Right forelimb (tissue), 1 donor: Measurements from ENCODE around the gene AXIN1.
"Not testable (repeated sequence)": the region's sequence is repeated elsewhere in the genome, so short reads cannot be mapped to it uniquely, and the experiment has no call there.

Experiments used
- DNase-seq: peaks from one replicate; pipeline ENCODE4 v3.0.0-alpha.2; 2018

Gene AXIN1

DNA sequence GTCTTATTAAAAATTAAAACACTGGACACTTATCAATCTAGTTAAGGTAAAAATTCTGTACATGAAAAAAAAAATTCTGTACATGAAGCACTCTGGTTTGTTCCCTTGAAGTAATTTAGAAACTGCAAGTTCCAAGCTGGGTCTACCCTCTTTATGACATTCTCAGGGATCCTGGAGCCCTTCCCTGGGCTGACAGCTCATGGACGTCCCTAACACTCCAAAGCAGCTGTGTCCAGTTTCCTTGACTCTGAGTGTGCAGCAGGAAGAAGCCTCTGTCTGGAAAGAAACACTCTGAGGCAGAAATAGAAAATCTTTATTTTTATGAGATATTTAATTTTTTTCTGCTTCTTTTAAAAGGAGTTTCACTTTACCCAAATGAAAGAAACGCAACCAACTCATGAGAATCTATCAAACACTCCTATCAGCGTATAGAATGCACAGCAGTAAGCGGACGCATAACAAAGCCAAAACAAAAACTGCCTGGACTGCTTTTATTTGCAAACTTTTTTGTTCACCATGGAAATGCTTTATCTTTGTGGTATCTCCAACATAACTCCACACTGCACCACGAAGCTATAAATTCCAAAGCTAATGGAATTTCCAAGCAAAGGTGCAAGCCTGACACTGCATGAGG is 21.2 kb downstream of the AXIN1 start:
- not testable (repeated sequence) for DNase-seq

DNA sequence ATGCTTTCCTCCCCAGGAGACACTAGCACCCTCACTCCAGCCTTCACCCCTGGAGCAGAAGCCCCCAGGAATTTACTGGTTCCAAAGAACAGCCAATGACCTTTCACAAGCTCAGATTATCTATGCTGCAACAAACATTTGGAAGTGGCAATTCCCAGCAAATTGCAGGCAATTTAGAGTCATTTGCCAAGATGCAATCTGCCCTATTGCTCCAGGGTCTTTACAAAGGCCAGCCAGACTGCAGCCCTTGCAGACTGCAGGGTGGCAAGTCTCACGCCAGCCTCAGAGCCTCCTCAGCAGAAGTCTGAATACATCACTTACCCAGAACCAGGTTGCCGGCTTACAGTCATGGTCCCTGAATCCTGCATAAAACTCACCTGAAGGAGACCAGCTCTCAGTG is 21.8 kb downstream of the AXIN1 start:
- no peak for DNase-seq

DNA sequence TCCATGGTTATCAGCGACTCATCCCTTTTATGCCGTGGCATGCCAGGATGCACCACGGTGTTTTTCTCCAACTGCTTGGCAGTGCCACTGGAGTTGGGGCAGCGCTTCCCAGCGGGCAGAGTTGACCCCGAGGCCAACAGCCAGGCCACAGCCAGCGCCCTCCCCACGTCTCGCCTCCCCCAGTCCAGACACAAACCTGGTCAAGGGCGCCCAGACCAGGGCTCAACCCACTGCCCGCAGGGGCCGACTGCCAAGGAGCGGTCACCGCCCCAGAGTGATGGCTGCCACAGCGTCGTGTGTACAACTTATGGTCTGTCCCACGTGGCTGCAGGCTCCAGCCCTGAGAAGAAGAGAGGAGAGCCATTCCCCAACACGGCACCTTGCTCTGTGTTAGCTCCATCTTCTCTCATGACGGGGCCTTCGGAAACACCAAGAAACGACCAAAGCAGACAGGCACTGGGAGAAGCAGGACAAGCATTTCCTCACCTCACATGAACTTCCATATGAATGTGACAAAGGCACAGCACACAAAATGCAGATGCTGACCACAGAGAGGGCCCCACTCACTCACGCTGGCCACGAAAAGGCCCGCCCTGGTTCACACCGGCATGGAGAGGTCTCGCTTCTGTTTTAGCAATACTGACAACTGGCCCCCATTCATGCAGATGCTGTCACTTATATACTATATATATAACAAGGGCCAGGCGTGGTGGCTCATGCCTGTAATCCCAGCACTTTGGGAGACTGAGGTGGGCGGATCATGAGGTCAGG is 27.0 kb downstream of the AXIN1 start:
- no peak for DNase-seq

DNA sequence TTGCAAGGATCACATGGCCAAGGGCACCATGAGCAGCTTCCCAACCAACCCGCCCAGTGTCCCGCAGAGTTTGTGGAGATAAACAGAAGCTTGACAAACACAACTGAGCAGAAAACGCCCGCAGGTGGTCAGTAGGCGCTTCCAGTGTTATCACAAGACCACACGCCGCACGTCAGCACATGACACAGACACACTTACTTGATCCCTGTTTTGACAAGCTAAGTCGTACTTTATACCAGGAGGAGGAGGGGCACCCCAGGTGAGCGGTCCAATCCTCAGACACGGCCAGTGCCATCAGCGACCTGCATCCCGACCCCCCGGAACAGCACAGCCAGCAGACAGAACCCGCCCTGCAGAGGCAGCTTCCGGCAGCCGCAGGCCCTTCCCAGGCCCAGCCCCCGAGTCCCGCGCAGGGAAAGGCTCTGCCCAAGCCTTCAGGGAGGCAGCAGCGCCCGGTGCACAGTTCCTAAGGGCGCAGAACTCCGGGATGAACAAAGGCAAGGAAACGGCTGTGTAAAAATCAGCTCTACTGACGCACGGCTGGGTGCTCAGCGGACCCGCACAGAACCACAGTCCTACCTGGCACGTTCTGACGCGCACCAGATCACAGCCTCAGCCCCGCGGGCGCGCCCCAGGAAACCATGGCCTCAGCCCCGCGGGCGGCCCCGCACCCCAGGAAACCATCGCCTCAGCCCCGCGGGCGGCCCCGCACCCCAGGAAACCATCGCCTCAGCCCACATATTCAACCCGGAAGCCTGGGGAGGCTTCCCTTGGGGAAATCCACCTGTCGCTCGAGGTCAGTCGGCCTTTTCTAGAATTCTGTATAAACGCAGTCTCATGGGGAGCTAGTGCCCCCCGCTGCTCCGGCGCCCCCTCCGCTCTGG is 27.8 kb downstream of the AXIN1 start:
- no peak for DNase-seq

DNA sequence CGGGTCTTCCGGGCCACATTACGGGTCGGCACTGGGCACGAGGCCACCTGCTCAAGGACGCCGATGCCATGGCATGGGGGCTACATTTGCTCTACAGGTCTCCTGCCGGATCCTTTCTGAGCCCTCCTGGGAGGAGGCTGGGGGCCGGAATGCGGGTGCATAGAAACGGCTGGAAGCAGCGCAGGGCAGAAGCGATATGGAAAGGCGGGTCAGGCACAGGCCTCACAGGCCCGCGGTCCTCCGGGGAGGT is 28.4 kb downstream of the AXIN1 start:
- no peak for DNase-seq

DNA sequence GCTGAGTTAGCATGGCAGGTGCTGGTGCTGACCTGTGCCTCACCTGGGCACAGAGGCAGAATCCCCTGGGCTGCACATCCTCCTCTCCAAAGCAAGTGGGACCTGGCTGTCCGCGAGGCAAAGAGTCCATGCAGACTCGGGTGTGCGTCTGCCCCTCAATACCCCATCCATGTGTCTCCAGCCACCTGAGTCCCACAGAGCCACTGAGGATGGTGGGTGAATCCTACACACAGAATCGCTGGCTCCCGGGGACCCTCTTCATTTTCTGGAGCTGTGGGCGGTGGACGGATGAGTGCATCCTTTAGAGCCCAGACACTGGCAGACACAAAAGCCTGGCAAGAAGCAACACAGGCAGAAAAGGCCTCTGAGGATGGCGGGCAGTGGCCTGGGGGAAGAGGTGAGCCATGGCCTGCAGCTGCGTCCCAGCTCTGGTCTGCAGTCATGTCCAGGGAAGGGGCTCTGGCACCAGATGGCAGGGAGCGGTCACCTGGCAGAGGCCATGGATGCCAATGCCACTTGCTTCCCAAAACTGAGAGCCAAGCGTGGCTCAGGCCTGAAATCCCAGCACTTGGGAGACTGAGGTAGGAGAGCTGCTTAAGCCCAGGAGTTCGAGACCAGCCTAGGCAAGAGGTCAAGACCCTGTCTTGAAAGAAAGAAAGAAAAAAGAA is 29.9 kb downstream of the AXIN1 start:
- no peak for DNase-seq

DNA sequence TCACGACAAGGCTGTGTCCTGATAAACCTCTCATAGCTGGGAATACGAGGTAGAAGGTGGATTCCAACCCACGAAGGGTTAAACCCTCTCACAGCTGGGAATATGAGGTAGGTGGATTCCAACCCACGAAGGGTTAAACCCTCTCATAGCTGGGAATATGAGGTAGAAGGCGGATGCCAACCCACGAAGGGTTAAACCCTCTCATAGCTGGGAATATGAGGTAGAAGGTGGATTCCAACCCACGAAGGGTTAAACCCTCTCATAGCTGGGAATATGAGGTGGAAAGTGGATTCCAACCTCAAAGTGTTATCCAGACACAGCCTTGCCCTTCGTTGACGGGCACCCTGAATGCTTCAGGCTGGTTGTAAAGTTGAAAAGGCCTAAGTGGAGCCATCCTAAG is 31.0 kb downstream of the AXIN1 start:
- no peak for DNase-seq

DNA sequence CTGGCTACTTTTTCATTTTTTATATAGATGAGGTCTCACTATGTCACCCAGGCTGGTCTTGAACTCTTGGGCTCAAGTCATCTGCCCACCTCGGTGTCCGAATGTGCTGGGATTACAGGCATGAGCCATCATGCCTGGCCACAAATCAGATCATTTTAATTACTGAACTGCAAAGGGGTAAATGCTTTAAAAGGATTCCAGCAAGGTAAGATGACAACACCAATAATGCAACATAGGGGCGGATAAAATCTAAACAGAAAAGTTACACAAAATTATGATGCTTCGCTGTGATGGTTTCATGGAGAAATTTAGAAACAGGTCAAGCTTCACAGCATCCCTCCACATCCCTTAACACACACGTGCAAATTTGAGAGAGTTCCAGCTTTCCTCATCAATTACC is 32.3 kb downstream of the AXIN1 start:
- no peak for DNase-seq

DNA sequence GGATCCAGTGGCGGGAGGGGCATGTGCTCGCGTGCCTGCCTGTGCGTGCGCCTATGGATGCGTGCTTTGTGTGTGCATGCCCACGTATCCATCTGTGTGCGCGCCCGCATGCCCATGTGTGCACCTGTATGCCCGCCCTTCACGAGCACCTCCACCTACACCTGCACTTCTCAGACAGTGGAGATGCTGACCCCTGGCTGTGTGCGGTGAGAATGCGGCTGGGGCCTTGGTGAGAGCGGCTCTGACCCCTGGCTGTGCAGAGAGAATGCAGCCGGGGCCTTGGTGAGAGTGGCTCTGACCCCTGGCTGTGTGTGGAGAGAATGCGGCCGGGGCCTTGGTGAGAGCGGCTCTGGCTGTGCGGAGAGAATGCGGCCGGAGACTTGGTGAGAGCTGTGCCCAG is 33.9 kb downstream of the AXIN1 start:
- no peak for DNase-seq

DNA sequence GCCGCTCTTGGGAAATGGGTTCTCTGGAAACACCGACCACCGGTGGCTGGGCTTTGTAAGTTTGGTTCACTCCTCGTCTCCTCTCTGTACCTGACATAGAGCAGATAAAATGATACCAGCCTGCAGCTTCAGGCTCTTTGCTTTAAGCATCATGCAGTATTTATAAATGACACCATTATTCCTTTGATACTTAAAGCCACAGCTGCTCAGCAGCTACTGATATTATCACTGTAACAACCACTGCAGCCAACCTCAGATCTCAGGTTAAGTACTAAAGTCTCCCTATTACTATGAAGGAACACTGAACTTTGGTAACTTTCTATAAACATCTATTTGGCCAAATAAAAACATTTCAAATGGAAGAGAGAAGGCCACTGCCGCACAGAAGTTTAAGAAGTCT is 34.9 kb downstream of the AXIN1 start:
- no peak for DNase-seq

DNA sequence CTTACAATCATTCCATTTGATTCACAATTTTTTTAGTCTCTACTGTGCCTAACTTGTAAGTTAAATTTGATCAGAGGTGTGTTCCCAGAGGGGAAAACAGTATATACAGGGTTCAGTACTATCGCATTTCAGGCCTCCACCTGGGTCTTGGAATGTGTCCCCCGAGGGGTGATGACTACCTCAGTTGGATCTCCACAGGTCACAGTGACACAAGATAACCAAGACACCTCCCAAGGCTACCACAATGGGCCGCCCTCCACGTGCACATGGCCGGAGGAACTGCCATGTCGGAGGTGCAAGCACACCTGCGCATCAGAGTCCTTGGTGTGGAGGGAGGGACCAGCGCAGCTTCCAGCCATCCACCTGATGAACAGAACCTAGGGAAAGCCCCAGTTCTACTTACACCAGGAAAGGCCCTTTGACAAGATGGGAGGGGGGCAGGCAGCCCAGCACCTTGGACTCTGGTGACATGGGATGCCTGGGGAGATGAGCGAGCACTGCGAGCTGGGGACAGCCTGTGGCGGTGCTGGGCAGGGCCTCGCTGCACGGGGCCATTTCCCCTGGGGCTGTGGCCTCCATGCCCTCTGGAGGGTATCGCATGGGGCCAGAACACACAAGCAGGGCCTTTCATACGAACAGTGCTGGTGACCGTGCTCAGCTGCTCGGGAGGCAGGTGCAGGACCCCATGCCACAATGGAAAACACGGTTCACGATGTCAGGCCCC is 35.6 kb downstream of the AXIN1 start:
- no peak for DNase-seq

DNA sequence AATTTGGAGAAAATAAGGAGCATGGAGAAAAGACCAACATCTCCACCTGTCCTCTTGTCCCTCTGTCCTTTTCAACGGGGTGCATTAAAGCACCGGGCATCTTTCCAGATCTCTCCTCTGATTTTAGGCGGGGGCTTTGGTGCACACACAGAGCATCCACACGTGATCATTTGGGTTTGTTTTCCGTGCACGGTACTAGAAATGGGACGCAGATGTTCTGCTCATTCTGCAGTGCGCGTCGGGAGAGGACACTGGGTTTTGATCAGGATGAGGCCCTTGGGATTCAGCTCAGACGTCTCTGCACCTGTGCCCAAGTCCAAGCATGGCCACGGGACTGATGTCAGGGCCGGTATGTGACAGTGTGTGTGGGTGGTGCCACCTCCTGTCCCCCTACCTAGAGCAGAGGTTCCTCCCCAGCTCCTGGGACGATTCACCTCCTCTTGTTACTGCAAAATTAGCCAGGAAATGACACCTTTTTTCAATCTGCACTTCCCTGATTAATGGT is 37.7 kb downstream of the AXIN1 start:
- DNase-seq: no peak

DNA sequence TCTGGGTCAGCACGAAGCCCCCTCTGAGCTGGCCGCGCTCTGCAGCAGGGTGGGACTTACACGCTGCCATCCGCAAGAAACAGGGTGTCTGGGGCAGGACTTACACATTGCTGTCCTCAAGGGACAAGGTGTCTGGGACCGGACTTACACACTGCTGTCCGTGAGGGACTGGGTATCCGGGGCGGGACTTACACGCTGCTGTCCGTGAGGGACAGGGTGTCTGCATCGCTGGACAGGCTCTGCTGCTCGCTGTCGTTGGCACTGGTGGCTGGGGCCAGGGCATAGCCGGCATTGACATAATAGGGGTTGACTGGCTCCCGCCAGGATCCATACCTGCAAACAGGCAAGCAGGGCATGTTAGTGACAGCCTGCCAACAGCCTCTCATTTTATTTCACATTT is 38.2 kb downstream of the AXIN1 start:
- DNase-seq: no peak

DNA sequence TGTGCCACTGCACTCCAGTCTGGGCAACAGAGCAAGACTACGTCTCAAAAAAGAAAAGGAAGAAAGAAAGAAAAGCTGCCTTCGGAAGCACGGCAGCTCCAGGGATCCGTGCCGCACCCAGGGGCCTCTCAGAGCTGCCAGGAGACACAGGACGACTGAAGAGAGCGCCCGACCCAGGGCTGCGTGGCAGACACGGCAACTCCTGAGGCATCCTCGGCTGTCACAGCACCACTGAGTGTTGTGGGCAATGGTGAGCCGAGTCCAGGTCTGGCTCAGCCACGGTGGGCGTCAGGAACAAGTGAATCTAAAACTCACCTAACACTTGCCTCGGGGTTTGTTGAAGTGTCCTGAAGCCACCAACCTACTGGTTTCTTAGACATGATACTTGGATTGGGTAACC is 40.8 kb downstream of the AXIN1 start:
- no peak for DNase-seq

DNA sequence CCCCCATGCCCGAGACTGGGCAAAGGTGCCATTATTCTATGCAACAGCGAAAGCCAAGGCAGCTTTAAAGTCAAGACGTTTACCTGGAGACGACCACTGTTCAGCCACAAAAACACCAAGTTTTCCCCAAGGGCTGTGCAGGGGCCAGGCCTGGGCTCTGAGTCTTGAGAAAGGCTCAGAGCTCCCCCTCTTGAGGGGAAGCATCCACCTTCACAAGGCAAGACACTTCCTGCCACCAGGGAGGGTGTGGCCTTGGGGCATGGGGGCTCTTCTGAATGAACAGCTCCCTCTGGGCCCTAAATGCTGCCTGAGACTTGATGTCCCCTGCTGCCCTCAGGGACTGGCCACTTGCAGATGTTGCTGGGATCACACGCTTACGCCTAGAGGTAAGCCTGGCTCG is 43.0 kb downstream of the AXIN1 start:
- no peak for DNase-seq

DNA sequence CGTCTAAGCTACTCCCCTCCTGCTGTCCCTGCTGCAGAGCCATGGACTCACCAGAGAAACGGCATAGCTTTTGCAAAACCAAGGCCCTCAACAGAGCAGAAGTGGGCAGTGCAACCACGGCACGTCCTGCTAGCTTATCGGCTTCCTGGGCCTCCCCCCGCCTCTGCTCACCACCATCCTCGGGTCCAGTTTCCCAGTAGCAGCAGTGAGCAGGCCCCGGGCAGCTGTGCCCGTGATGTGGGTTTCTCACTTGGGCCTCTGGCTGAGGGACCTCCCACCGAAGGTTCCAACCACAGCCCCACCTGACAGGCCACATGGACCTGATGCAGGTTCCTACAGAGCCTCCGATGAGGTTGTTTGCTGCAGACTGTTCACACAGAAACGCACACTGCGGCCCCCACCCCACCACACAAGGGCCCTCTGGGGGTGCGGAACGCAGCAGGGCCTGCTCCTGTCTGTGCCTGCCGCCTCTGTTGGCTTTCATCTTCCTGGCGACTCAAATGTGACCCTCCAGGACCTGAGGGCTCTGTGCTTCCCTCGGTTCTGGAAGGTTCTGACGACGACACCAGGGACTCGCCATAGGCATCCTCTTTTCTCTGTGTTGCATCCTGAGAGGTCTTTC is 44.7 kb downstream of the AXIN1 start:
- no peak for DNase-seq

DNA sequence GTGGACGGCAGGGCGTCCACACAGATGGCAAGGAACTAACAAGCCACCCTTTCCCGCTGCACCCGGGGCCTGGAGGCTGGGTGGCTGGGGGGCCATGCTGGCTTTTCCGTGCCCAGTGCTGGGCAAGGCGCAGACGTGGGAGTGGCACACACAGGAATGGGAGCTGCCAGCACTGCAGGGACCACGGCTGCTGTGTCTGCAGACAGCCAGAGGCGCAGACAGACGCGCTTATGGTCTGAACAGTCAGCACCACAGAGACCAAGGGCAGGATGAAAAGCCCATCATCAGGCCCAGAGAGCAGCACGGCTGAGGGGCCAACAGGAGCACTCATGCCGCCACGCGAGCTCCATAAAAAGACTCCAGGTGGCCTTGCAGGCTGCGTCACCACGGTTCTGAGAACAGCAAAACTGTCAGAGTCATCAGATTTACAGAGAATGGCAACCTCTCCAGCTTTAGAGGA is 45.6 kb downstream of the AXIN1 start:
- DNase-seq: no peak

DNA sequence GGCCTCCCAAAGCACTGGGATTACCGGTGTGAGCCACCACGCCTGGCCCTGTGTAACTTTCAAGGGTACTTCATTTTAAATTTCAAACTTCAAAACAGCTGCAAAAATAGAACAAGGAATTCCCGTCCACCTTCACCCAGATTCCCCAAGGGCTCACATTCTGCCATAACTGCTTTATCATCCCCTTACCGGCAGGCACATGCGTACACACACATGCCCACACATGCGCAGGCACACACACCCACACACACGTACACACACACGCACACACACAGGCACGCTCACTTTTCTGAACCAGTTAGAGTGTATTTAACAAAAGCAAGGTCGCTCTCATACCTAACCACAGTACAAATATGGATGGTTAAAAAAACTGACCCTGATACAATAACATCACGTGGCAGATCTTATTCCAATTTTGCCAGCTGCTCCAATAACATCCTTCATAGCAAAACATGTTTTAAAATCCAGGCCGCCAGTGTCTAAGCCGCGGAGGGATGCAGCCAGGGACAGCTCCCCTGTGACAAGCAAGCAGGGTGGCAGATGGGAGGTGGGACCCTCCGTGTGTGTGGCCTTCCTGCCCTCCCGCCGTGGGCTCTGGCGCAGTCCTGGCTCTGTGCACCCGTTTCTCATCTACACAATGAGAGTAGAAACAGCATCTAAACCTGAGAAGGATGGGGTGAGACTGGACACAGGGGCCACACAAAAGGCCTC is 46.5 kb downstream of the AXIN1 start:
- DNase-seq: no peak

DNA sequence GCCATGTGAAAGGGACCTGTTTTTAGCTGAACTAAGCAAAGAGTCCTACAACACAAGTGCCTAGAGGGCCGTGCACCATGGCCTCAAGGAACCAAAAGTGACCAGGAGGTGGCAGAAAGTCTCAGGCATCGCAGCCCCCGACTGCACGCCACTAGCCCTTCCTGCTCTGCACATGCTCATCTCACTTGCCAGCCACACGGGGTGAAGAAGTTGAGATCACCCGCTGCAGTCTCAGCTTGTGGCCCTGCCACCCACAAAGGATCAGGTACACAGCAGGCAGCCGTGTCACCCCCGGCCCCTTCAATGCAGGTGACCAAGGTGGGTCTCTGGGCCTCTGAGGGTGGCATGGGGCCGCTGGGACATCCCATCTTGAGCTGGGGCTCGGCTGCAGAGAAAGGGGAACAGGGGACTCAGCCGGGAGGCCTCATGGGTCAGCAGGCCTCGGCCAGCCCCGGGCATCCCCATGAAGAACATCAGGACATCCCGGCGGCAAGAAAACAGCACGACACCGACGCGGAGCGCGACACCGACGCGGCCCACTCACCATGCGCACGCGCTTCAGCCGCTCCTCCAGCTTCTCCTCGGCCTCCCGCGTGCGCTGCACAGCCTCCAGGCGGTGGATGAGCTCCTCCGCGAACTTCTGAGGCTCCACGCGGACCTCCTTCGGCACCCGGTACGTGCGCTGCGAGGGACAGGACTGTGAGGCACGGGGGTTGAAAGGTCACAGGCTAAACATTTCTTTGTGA is 48.6 kb downstream of the AXIN1 start:
- no peak for DNase-seq

DNA sequence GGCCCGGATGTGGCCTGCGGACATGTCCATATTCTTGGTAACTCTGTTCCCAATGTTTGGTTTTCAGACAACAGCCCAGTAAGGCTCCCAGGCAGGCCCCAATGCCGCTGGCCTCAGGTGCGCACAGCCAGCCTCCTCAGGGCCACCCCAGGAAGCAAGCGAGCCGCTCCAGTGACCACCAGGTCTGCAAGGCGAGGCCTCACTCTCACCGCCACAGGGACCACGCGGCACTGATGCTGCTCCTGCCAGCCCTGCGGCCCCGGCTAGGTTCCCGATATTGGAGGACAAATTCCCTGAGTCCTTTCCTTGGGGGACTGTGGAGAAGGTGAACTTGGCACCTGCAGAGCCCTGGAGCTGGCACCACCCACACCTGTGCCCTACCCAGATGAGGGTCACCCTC is 50.6 kb downstream of the AXIN1 start:
- no peak for DNase-seq

DNA sequence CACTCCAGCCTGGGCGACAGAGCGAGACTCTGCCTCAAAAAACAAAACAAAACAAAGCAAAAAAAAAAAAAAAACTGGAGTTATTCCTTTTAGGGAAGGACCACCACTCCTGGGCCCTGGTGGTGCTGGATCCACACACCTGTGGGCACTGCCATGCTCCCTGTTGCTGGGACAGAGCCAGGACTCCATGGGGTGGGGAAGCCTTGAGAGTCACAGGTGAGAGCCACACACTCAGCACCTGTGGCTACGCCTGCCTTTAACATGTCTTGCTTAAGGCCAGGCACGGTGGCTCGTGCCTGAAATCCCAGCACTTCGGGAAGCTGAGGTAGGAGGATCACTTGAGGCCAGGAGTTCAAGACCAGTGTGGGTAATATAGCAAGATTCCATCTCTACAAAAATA is 51.3 kb downstream of the AXIN1 start:
- no peak for DNase-seq
